RWPE2 (cell line): ENCODE results near the gene PODXL.

Experiments used
- ATAC-seq: fragments of 200-7000 bp; cut with Tn5 transposase; 3 replicates; pipeline ENCODE4 v1.9.1; 2021; ENCODE audit warnings: low read depth
- DNase-seq: peaks from one replicate; pipeline ENCODE4 v3.0.0-alpha.2; 2020; ENCODE audit warnings: low spot score
- H3K27ac ChIP-seq: fragments of 450-650 bp; 2 replicates; pipeline ENCODE4 v1.5.1; 2017; ENCODE audit warnings: mild to moderate bottlenecking; ENCODE audit not compliant: poor library complexity, severe bottlenecking
- H3K27me3 ChIP-seq: fragments of 250-450 bp; sonication (Bioruptor Pico); 2 replicates; pipeline ENCODE4 v1.5.1; 2021; ENCODE audit warnings: mild to moderate bottlenecking, moderate library complexity; ENCODE audit not compliant: insufficient read depth, poor library complexity, severe bottlenecking
- H3K36me3 ChIP-seq: fragments of 250-450 bp; sonication (Bioruptor Pico); 2 replicates; pipeline ENCODE4 v1.5.1; 2020; ENCODE audit warnings: low read depth, mild to moderate bottlenecking, moderate library complexity
- H3K4me1 ChIP-seq: fragments of 250-450 bp; sonication (Bioruptor Pico); 2 replicates; pipeline ENCODE4 v1.5.1; 2021; ENCODE audit warnings: mild to moderate bottlenecking, moderate library complexity; ENCODE audit not compliant: insufficient read depth, poor library complexity, severe bottlenecking
- H3K4me3 ChIP-seq: fragments of 250-450 bp; sonication (Bioruptor Pico); 2 replicates; pipeline ENCODE4 v1.5.1; 2021; ENCODE audit warnings: mild to moderate bottlenecking, moderate library complexity; ENCODE audit not compliant: severe bottlenecking
- H3K9me3 ChIP-seq: fragments of 250-450 bp; sonication (Bioruptor Pico); 2 replicates; pipeline ENCODE4 v1.5.1; 2021; ENCODE audit warnings: mild to moderate bottlenecking, moderate library complexity; ENCODE audit not compliant: severe bottlenecking
- CTCF ChIP-seq: fragments of 450-650 bp; IDR thresholded peaks from one replicate; pipeline ENCODE4 v1.5.1; 2017; ENCODE audit warnings: mild to moderate bottlenecking, moderate library complexity; ENCODE audit not compliant: poor library complexity, severe bottlenecking

The PODXL gene

GRCh38 chr7:131536361-131536849 is 20.0 kb downstream of the PODXL start:
- Histone ChIP-seq H3K27me3 (no peaks in the 10 kb centered on the region), H3K4me1 (peaks cover 15% of the 10 kb centered on the region), H3K27ac (no peak overlapping the region), H3K36me3 (no peaks in the 10 kb centered on the region), H3K9me3 (no peaks in the 10 kb centered on the region), H3K4me3 (no peak overlapping the region)
- DNase-seq (no peak), ATAC-seq (no peak)
- no peak for TF ChIP-seq CTCF

GRCh38 chr7:131533566-131534561 is 22.6 kb downstream of the PODXL start:
- TF ChIP-seq CTCF = no peak
- Histone ChIP-seq H3K4me3 (no peak overlapping the region), H3K27me3 (no peaks in the 10 kb centered on the region), H3K36me3 (no peaks in the 10 kb centered on the region), H3K27ac (no peak overlapping the region), H3K4me1 (peaks cover 13% of the 10 kb centered on the region), H3K9me3 (no peaks in the 10 kb centered on the region)
- ATAC-seq = no peak
- no peak for DNase-seq

GRCh38 chr7:131533151-131533559 is 23.3 kb downstream of the PODXL start:
- no peaks in the 10 kb centered on the region for H3K9me3 ChIP-seq
- TF ChIP-seq CTCF = no peak
- ATAC-seq (no peak), DNase-seq (no peak)
- H3K4me1 ChIP-seq = peaks cover 6% of the 10 kb centered on the region
- no peak overlapping the region for H3K27ac ChIP-seq
- no peaks in the 10 kb centered on the region for H3K36me3 ChIP-seq
- no peak overlapping the region for H3K4me3 ChIP-seq
- H3K27me3 ChIP-seq = no peaks in the 10 kb centered on the region

GRCh38 chr7:131532570-131533091 is 23.8 kb downstream of the PODXL start:
- peaks cover under 1% of the 10 kb centered on the region for H3K4me1 ChIP-seq
- H3K9me3 ChIP-seq = no peaks in the 10 kb centered on the region
- no peaks in the 10 kb centered on the region for H3K27me3 ChIP-seq
- no peak for TF ChIP-seq CTCF
- H3K4me3 ChIP-seq = no peak overlapping the region
- no peaks in the 10 kb centered on the region for H3K36me3 ChIP-seq
- ATAC-seq (no peak), DNase-seq (no peak)
- H3K27ac ChIP-seq = no peak overlapping the region

GRCh38 chr7:131530137-131530536 is 26.3 kb downstream of the PODXL start:
- no peak overlapping the region for H3K27ac ChIP-seq
- no peak overlapping the region for H3K4me3 ChIP-seq
- no peak for ATAC-seq

More at GRCh38 chr7:131530137-131530536, 26.3 kb downstream of the PODXL start:
- no peak for TF ChIP-seq CTCF
- Histone ChIP-seq H3K27me3 (no peaks in the 10 kb centered on the region), H3K4me1 (no peaks in the 10 kb centered on the region), H3K9me3 (no peaks in the 10 kb centered on the region), H3K36me3 (no peaks in the 10 kb centered on the region)
- DNase-seq = no peak
